ENCODE data around the gene APBB1IP. TPM values are rescaled to one million over a fixed set of nuclear protein-coding genes. Genes with fewer than 3 reads are reported as not detected.
"Not testable (repeated sequence)": the region's sequence is repeated elsewhere in the genome, so short reads cannot be mapped to it uniquely, and the experiment has no call there.

APBB1IP gene
- polyA plus RNA-seq, 2 donors: 0.75 to 0.98 TPM

- no peaks in the 10 kb centered on the region for H3K27me3 ChIP-seq (ENCODE audit: control insufficient read depth in 1 of 2, insufficient read depth in 2 of 2, low read length in 2 of 2)
- H3K4me3 ChIP-seq (ENCODE audit: low read depth in 1 of 2, low read length in 2 of 2): no peak overlapping the region
- WGBS, 2 donors: 91% methylated on average over 11 of the region's 11 CpGs
- H3K4me1 ChIP-seq (ENCODE audit: control insufficient read depth in 2 of 2, insufficient read depth in 2 of 2, low read length in 1 of 2): no peaks in the 10 kb centered on the region
- H3K36me3 ChIP-seq (ENCODE audit: control insufficient read depth in 2 of 2, insufficient read depth in 2 of 2, low read length in 1 of 2): no peaks in the 10 kb centered on the region
- H3K27ac ChIP-seq (ENCODE audit: low read depth in 2 of 2, low read length in 1 of 2): no peak overlapping the region
- no peaks in the 10 kb centered on the region for H3K9me3 ChIP-seq (ENCODE audit: control insufficient read depth in 2 of 2, insufficient read depth in 1 of 2, low read depth in 1 of 2, low read length in 1 of 2)
These were observed 148.1 kb downstream of the APBB1IP start for GRCh38 chr10:26586211-26586610.

- 85 to 88% methylated on average over 12 of the region's 12 CpGs for WGBS, 2 donors
- no peaks in the 10 kb centered on the region for H3K36me3 ChIP-seq (ENCODE audit: control insufficient read depth in 2 of 2, insufficient read depth in 2 of 2, low read length in 1 of 2)
- H3K4me1 ChIP-seq (ENCODE audit: control insufficient read depth in 2 of 2, insufficient read depth in 2 of 2, low read length in 1 of 2): no peaks in the 10 kb centered on the region
- no peak overlapping the region for H3K27ac ChIP-seq (ENCODE audit: low read depth in 2 of 2, low read length in 1 of 2)
- no peaks in the 10 kb centered on the region for H3K27me3 ChIP-seq (ENCODE audit: control insufficient read depth in 1 of 2, insufficient read depth in 2 of 2, low read length in 2 of 2)
- H3K4me3 ChIP-seq (ENCODE audit: low read depth in 1 of 2, low read length in 2 of 2): no peak overlapping the region
- no peaks in the 10 kb centered on the region for H3K9me3 ChIP-seq (ENCODE audit: control insufficient read depth in 2 of 2, insufficient read depth in 1 of 2, low read depth in 1 of 2, low read length in 1 of 2)
These were observed 150.5 kb downstream of the APBB1IP start for GRCh38 chr10:26588611-26589010.

GRCh38 chr10:26589813-26590212, 151.7 kb downstream of the APBB1IP start:
- WGBS, 2 donors: 65 to 76% methylated on average over 5 of the region's 5 CpGs
- H3K4me3 ChIP-seq (ENCODE audit: low read depth in 1 of 2, low read length in 2 of 2); H3K36me3 ChIP-seq (ENCODE audit: control insufficient read depth in 2 of 2, insufficient read depth in 2 of 2, low read length in 1 of 2); H3K27me3 ChIP-seq (ENCODE audit: control insufficient read depth in 1 of 2, insufficient read depth in 2 of 2, low read length in 2 of 2); H3K27ac ChIP-seq (ENCODE audit: low read depth in 2 of 2, low read length in 1 of 2); H3K4me1 ChIP-seq (ENCODE audit: control insufficient read depth in 2 of 2, insufficient read depth in 2 of 2, low read length in 1 of 2); H3K9me3 ChIP-seq (ENCODE audit: control insufficient read depth in 2 of 2, insufficient read depth in 1 of 2, low read depth in 1 of 2, low read length in 1 of 2): not testable (repeated sequence)

GRCh38 chr10:26593896-26594295, 155.8 kb downstream of the APBB1IP start:
- Histone ChIP-seq H3K27me3 (ENCODE audit: control insufficient read depth in 1 of 2, insufficient read depth in 2 of 2, low read length in 2 of 2) (no peaks in the 10 kb centered on the region), H3K27ac (ENCODE audit: low read depth in 2 of 2, low read length in 1 of 2) (no peak overlapping the region), H3K4me1 (ENCODE audit: control insufficient read depth in 2 of 2, insufficient read depth in 2 of 2, low read length in 1 of 2) (no peaks in the 10 kb centered on the region), H3K4me3 (ENCODE audit: low read depth in 1 of 2, low read length in 2 of 2) (no peak overlapping the region), H3K9me3 (ENCODE audit: control insufficient read depth in 2 of 2, insufficient read depth in 1 of 2, low read depth in 1 of 2, low read length in 1 of 2) (no peaks in the 10 kb centered on the region), H3K36me3 (ENCODE audit: control insufficient read depth in 2 of 2, insufficient read depth in 2 of 2, low read length in 1 of 2) (no peaks in the 10 kb centered on the region)
- WGBS, 2 donors: 43 to 47% methylated on average over 19 of the region's 19 CpGs

- not testable (repeated sequence) for H3K36me3 ChIP-seq (ENCODE audit: control insufficient read depth in 2 of 2, insufficient read depth in 2 of 2, low read length in 1 of 2); H3K27me3 ChIP-seq (ENCODE audit: control insufficient read depth in 1 of 2, insufficient read depth in 2 of 2, low read length in 2 of 2); H3K27ac ChIP-seq (ENCODE audit: low read depth in 2 of 2, low read length in 1 of 2); H3K4me1 ChIP-seq (ENCODE audit: control insufficient read depth in 2 of 2, insufficient read depth in 2 of 2, low read length in 1 of 2); H3K4me3 ChIP-seq (ENCODE audit: low read depth in 1 of 2, low read length in 2 of 2); H3K9me3 ChIP-seq (ENCODE audit: control insufficient read depth in 2 of 2, insufficient read depth in 1 of 2, low read depth in 1 of 2, low read length in 1 of 2)
- 34 to 58% methylated on average over 2 of the region's 2 CpGs for WGBS, 2 donors
These were observed 165.1 kb downstream of the APBB1IP start for GRCh38 chr10:26603283-26603682.

GRCh38 chr10:26604320-26605093, 166.4 kb downstream of the APBB1IP start:
- WGBS, 2 donors: 81 to 84% methylated on average over 13 of the region's 13 CpGs
- not testable (repeated sequence) for H3K27ac ChIP-seq (ENCODE audit: low read depth in 2 of 2, low read length in 1 of 2); H3K4me3 ChIP-seq (ENCODE audit: low read depth in 1 of 2, low read length in 2 of 2); H3K36me3 ChIP-seq (ENCODE audit: control insufficient read depth in 2 of 2, insufficient read depth in 2 of 2, low read length in 1 of 2); H3K9me3 ChIP-seq (ENCODE audit: control insufficient read depth in 2 of 2, insufficient read depth in 1 of 2, low read depth in 1 of 2, low read length in 1 of 2); H3K4me1 ChIP-seq (ENCODE audit: control insufficient read depth in 2 of 2, insufficient read depth in 2 of 2, low read length in 1 of 2); H3K27me3 ChIP-seq (ENCODE audit: control insufficient read depth in 1 of 2, insufficient read depth in 2 of 2, low read length in 2 of 2)

- H3K27me3 ChIP-seq (ENCODE audit: control insufficient read depth in 1 of 2, insufficient read depth in 2 of 2, low read length in 2 of 2); H3K9me3 ChIP-seq (ENCODE audit: control insufficient read depth in 2 of 2, insufficient read depth in 1 of 2, low read depth in 1 of 2, low read length in 1 of 2); H3K36me3 ChIP-seq (ENCODE audit: control insufficient read depth in 2 of 2, insufficient read depth in 2 of 2, low read length in 1 of 2); H3K4me1 ChIP-seq (ENCODE audit: control insufficient read depth in 2 of 2, insufficient read depth in 2 of 2, low read length in 1 of 2); H3K4me3 ChIP-seq (ENCODE audit: low read depth in 1 of 2, low read length in 2 of 2); H3K27ac ChIP-seq (ENCODE audit: low read depth in 2 of 2, low read length in 1 of 2): not testable (repeated sequence)
- WGBS, 2 donors: 59 to 66% methylated on average over 4 of the region's 4 CpGs
These were observed 168.3 kb downstream of the APBB1IP start for GRCh38 chr10:26606389-26606877.

GRCh38 chr10:26612151-26612915, 174.2 kb downstream of the APBB1IP start:
- no peak overlapping the region for H3K4me3 ChIP-seq (ENCODE audit: low read depth in 1 of 2, low read length in 2 of 2)
- no peaks in the 10 kb centered on the region for H3K27me3 ChIP-seq (ENCODE audit: control insufficient read depth in 1 of 2, insufficient read depth in 2 of 2, low read length in 2 of 2)
- 51 to 54% methylated on average over 5 of the region's 5 CpGs for WGBS, 2 donors
- no peaks in the 10 kb centered on the region for H3K36me3 ChIP-seq (ENCODE audit: control insufficient read depth in 2 of 2, insufficient read depth in 2 of 2, low read length in 1 of 2)
- H3K27ac ChIP-seq (ENCODE audit: low read depth in 2 of 2, low read length in 1 of 2): peak overlapping the region in 1 of 2 donors; percentile 47
- H3K4me1 ChIP-seq (ENCODE audit: control insufficient read depth in 2 of 2, insufficient read depth in 2 of 2, low read length in 1 of 2): peaks cover 0 to 3% of the 10 kb centered on the region in 2 donors
- no peaks in the 10 kb centered on the region for H3K9me3 ChIP-seq (ENCODE audit: control insufficient read depth in 2 of 2, insufficient read depth in 1 of 2, low read depth in 1 of 2, low read length in 1 of 2)

Measured in esophagus (tissue), 2 donors.